ENCODE measurements around the gene PTBP1. TPM values are rescaled to one million over a fixed set of nuclear protein-coding genes. Genes with fewer than 3 reads are reported as not detected.

PTBP1 gene
- total and polyA plus RNA-seq, 2 of the 13 experiments (the other 11 are each of a cell fraction or from before 2014, with no cell fraction given), result 195 to 288 TPM

DNA sequence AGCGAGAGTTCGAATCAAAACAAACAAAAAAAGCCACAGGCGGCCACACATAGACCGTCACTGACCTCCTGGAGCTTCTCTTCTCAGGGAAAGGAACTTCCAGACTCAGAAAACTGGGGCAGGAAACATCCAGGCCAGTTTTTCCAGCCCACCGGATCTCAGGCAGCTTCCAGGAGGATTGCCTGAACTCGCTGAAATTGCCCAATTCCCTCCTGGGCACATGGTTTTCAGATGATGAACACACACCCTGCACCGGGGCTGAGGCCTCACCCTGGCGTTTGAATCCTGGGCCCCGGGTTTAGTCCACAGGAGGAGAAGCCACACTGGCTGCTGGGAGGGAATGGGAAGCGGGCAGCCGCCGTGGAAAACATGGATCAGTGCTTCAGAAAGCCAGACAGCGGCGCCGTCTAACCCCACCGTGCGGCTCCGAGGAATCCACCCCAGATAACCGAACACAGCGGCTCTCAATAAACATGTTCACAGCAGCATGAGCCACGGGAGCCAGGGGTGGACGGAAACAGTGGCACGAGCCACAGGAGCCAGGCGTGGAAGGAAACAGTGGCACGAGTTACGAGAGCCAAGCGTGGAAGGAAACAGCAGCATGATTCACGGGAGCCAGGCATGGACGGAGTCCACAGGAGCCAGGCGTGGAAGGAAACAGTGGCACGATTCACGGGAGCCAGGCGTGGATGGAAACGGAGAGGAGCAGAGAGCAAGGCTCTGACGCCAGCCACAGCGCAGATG, 18.2 kb upstream of the PTBP1 start (continued):
- TF ChIP-seq, protein P1, sequence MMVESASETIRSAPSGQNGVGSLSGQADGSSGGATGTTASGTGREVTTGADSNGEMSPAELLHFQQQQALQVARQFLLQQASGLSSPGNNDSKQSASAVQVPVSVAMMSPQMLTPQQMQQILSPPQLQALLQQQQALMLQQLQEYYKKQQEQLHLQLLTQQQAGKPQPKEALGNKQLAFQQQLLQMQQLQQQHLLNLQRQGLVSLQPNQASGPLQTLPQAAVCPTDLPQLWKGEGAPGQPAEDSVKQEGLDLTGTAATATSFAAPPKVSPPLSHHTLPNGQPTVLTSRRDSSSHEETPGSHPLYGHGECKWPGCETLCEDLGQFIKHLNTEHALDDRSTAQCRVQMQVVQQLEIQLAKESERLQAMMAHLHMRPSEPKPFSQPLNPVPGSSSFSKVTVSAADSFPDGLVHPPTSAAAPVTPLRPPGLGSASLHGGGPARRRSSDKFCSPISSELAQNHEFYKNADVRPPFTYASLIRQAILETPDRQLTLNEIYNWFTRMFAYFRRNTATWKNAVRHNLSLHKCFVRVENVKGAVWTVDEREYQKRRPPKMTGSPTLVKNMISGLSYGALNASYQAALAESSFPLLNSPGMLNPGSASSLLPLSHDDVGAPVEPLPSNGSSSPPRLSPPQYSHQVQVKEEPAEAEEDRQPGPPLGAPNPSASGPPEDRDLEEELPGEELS (CRISPR knock-in tag; IDR thresholded peaks at IDR 0.05), result peak; percentile 73; the same call in 1 of the 2 replicates
- peak; percentile 76; the same call in 1 of the 2 replicates for TF ChIP-seq TSC22D2 (CRISPR knock-in tag; IDR thresholded peaks at IDR 0.05; ENCODE audit: borderline replicate concordance)
- peak; percentile 87 for TF ChIP-seq MED1 (CRISPR knock-in tag; IDR thresholded peaks at IDR 0.05)
- TF ChIP-seq, protein P2, sequence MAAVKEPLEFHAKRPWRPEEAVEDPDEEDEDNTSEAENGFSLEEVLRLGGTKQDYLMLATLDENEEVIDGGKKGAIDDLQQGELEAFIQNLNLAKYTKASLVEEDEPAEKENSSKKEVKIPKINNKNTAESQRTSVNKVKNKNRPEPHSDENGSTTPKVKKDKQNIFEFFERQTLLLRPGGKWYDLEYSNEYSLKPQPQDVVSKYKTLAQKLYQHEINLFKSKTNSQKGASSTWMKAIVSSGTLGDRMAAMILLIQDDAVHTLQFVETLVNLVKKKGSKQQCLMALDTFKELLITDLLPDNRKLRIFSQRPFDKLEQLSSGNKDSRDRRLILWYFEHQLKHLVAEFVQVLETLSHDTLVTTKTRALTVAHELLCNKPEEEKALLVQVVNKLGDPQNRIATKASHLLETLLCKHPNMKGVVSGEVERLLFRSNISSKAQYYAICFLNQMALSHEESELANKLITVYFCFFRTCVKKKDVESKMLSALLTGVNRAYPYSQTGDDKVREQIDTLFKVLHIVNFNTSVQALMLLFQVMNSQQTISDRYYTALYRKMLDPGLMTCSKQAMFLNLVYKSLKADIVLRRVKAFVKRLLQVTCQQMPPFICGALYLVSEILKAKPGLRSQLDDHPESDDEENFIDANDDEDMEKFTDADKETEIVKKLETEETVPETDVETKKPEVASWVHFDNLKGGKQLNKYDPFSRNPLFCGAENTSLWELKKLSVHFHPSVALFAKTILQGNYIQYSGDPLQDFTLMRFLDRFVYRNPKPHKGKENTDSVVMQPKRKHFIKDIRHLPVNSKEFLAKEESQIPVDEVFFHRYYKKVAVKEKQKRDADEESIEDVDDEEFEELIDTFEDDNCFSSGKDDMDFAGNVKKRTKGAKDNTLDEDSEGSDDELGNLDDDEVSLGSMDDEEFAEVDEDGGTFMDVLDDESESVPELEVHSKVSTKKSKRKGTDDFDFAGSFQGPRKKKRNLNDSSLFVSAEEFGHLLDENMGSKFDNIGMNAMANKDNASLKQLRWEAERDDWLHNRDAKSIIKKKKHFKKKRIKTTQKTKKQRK (IDR thresholded peaks at IDR 0.05; ENCODE audit: low read length), result no peak
- no peak for TF ChIP-seq ZNF577 (CRISPR knock-in tag; IDR thresholded peaks at IDR 0.05; ENCODE audit: borderline replicate concordance, low read depth)
- no peak for TF ChIP-seq ZNF34 (CRISPR knock-in tag; IDR thresholded peaks at IDR 0.05; ENCODE audit: borderline replicate concordance)
- no peak for TF ChIP-seq ZSCAN22 (CRISPR knock-in tag; IDR thresholded peaks at IDR 0.05)
- no peak for TF ChIP-seq ATF1 (CRISPR knock-in tag; IDR thresholded peaks at IDR 0.05)
- no peak for TF ChIP-seq ZNF616 (CRISPR knock-in tag; IDR thresholded peaks at IDR 0.05; ENCODE audit: low read depth)
- TF ChIP-seq NPAS2 (CRISPR knock-in tag; IDR thresholded peaks at IDR 0.05; ENCODE audit: borderline replicate concordance), result no peak
- no peak for TF ChIP-seq ZKSCAN1 (IDR thresholded peaks at IDR 0.05; ENCODE audit: low read length)
- TF ChIP-seq, protein P3, sequence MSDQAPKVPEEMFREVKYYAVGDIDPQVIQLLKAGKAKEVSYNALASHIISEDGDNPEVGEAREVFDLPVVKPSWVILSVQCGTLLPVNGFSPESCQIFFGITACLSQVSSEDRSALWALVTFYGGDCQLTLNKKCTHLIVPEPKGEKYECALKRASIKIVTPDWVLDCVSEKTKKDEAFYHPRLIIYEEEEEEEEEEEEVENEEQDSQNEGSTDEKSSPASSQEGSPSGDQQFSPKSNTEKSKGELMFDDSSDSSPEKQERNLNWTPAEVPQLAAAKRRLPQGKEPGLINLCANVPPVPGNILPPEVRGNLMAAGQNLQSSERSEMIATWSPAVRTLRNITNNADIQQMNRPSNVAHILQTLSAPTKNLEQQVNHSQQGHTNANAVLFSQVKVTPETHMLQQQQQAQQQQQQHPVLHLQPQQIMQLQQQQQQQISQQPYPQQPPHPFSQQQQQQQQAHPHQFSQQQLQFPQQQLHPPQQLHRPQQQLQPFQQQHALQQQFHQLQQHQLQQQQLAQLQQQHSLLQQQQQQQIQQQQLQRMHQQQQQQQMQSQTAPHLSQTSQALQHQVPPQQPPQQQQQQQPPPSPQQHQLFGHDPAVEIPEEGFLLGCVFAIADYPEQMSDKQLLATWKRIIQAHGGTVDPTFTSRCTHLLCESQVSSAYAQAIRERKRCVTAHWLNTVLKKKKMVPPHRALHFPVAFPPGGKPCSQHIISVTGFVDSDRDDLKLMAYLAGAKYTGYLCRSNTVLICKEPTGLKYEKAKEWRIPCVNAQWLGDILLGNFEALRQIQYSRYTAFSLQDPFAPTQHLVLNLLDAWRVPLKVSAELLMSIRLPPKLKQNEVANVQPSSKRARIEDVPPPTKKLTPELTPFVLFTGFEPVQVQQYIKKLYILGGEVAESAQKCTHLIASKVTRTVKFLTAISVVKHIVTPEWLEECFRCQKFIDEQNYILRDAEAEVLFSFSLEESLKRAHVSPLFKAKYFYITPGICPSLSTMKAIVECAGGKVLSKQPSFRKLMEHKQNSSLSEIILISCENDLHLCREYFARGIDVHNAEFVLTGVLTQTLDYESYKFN (CRISPR knock-in tag; conservative IDR thresholded peaks at IDR 0.05), result peak; percentile 55
- TF ChIP-seq, protein P4, sequence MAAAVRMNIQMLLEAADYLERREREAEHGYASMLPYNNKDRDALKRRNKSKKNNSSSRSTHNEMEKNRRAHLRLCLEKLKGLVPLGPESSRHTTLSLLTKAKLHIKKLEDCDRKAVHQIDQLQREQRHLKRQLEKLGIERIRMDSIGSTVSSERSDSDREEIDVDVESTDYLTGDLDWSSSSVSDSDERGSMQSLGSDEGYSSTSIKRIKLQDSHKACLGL (CRISPR knock-in tag; IDR thresholded peaks at IDR 0.05), result peak; percentile 86
- TF ChIP-seq, protein P5, sequence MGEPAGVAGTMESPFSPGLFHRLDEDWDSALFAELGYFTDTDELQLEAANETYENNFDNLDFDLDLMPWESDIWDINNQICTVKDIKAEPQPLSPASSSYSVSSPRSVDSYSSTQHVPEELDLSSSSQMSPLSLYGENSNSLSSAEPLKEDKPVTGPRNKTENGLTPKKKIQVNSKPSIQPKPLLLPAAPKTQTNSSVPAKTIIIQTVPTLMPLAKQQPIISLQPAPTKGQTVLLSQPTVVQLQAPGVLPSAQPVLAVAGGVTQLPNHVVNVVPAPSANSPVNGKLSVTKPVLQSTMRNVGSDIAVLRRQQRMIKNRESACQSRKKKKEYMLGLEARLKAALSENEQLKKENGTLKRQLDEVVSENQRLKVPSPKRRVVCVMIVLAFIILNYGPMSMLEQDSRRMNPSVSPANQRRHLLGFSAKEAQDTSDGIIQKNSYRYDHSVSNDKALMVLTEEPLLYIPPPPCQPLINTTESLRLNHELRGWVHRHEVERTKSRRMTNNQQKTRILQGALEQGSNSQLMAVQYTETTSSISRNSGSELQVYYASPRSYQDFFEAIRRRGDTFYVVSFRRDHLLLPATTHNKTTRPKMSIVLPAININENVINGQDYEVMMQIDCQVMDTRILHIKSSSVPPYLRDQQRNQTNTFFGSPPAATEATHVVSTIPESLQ (CRISPR knock-in tag; conservative IDR thresholded peaks at IDR 0.05), result peak; percentile 82; the same call in 1 of the 2 replicates
- peak; percentile 65; the same call in 1 of the 2 replicates for TF ChIP-seq KAT8 (CRISPR knock-in tag; IDR thresholded peaks at IDR 0.05)
